NCI-H446 treated with DMSO at 0.1 percent for 48 hours (cell line): Measurements from ENCODE around the gene ITGB1.
"Not testable (repeated sequence)": the region's sequence is repeated elsewhere in the genome, so short reads cannot be mapped to it uniquely, and the experiment has no call there.

ENCODE experiments used
- DNase-seq: peaks from one replicate; lab custom pipeline; 2025; lab: John Stamatoyannopoulos, UW

Gene ITGB1

GRCh38 chr10:32958085-32959005 is at the start of gene ITGB1:
Gene ITGB1, minus strand, starts transcription at chr10:32958230. Its CDS starts 22,672 bp downstream, at chr10:32935558.
- DNase-seq, result peak; percentile 87

- no peak for DNase-seq
Measured at GRCh38 chr10:33006342-33006887, 48.4 kb upstream of the ITGB1 start.

GRCh38 chr10:33005322-33006301 is 47.6 kb upstream of the ITGB1 start:
- DNase-seq, result no peak

GRCh38 chr10:33001908-33002492 is 44.0 kb upstream of the ITGB1 start:
- no peak for DNase-seq

- not testable (repeated sequence) for DNase-seq
Measured at GRCh38 chr10:32998060-32998581, 40.1 kb upstream of the ITGB1 start.

- DNase-seq, result no peak
Measured at GRCh38 chr10:32995751-32996150, 37.7 kb upstream of the ITGB1 start.

GRCh38 chr10:32995066-32995622 is 37.1 kb upstream of the ITGB1 start:
- DNase-seq, result no peak

- not testable (repeated sequence) for DNase-seq
Measured at GRCh38 chr10:32994632-32995031, 36.6 kb upstream of the ITGB1 start.

GRCh38 chr10:32992310-32992709 is 34.3 kb upstream of the ITGB1 start:
- DNase-seq, result not testable (repeated sequence)

- no peak for DNase-seq
Measured at GRCh38 chr10:32990811-32991210, 32.8 kb upstream of the ITGB1 start.

GRCh38 chr10:32988604-32989003 is 30.6 kb upstream of the ITGB1 start:
- no peak for DNase-seq

- no peak for DNase-seq
Measured at GRCh38 chr10:32987172-32987571, 29.1 kb upstream of the ITGB1 start.

- DNase-seq, result no peak
Measured at GRCh38 chr10:32985775-32986350, 27.8 kb upstream of the ITGB1 start.

GRCh38 chr10:32985341-32985764 is 27.3 kb upstream of the ITGB1 start:
- no peak for DNase-seq

GRCh38 chr10:32984003-32984600 is 26.1 kb upstream of the ITGB1 start:
- no peak for DNase-seq

GRCh38 chr10:32982911-32983909 is 25.2 kb upstream of the ITGB1 start:
- no peak for DNase-seq

GRCh38 chr10:32982293-32982709 is 24.3 kb upstream of the ITGB1 start:
- no peak for DNase-seq

- no peak for DNase-seq
Measured at GRCh38 chr10:32981760-32982159, 23.7 kb upstream of the ITGB1 start.
